GM23338 (cell line): ENCODE data around the gene FLOT1. TPM values are rescaled to one million over a fixed set of nuclear protein-coding genes. Genes with fewer than 3 reads are reported as not detected.
A peak's percentile ranks its signal among the peaks of the same experiment; 100 is the strongest.

ENCODE experiments used
- ATAC-seq: fragments of 200-7000 bp; cut with Tn5 transposase; 3 replicates; pipeline ENCODE4 v1.9.1; 2020
- DNase-seq: peaks from one replicate; pipeline ENCODE4 v3.0.0-alpha.2; 2015; ENCODE audit warnings: low spot score
- H2AFZ ChIP-seq: fragments of 200-600 bp; sonication (generic); 2 replicates; pipeline ENCODE4 v1.8.0; 2016; ENCODE audit warnings: antibody characterized with exemption, mild to moderate bottlenecking, moderate library complexity
- H3F3A ChIP-seq: fragments of 200-600 bp; sonication (generic); replicated peaks from 2 replicates; pipeline ENCODE4 v1.8.0; 2017; ENCODE audit warnings: antibody characterized with exemption, mixed run types, low read depth
- H3K27ac ChIP-seq: fragments of 200-600 bp; sonication (generic); 2 replicates; pipeline ENCODE4 v1.6.1; 2016; ENCODE audit warnings: low read depth
- H3K27me3 ChIP-seq: fragments of 200-600 bp; sonication (generic); 2 replicates; pipeline ENCODE4 v1.8.0; 2016; ENCODE audit warnings: mild to moderate bottlenecking, mixed run types, moderate library complexity; ENCODE audit not compliant: insufficient read depth
- H3K36me3 ChIP-seq: fragments of 200-600 bp; sonication (generic); 2 replicates; pipeline ENCODE4 v1.8.0; 2016; ENCODE audit warnings: mild to moderate bottlenecking; ENCODE audit not compliant: insufficient read depth
- H3K4me1 ChIP-seq: fragments of 200-600 bp; sonication (generic); 2 replicates; pipeline ENCODE4 v1.8.0; 2016; ENCODE audit warnings: mild to moderate bottlenecking, moderate library complexity; ENCODE audit not compliant: insufficient read depth
- H3K4me2 ChIP-seq: fragments of 200-600 bp; sonication (generic); 2 replicates; pipeline ENCODE4 v1.7.1; 2017; ENCODE audit warnings: mixed run types
- H3K4me3 ChIP-seq: fragments of 200-600 bp; sonication (generic); 2 replicates; pipeline ENCODE4 v1.6.1; 2016; ENCODE audit warnings: mixed run types
- H3K79me2 ChIP-seq: fragments of 200-600 bp; sonication (generic); replicated peaks from 2 replicates; pipeline ENCODE4 v1.8.0; 2017; ENCODE audit warnings: mild to moderate bottlenecking; ENCODE audit not compliant: insufficient read depth
- H3K9me2 ChIP-seq: fragments of 200-600 bp; sonication (generic); 2 replicates; pipeline ENCODE4 v1.8.0; 2017; ENCODE audit not compliant: insufficient read depth
- H4K20me1 ChIP-seq: fragments of 200-600 bp; sonication (generic); replicated peaks from 2 replicates; pipeline ENCODE4 v1.8.0; 2017; ENCODE audit warnings: mild to moderate bottlenecking; ENCODE audit not compliant: insufficient read depth
- H3K27ac Mint-ChIP-seq: 2 replicates; pipeline ENCODE4 v1.8.0; 2020; ENCODE audit warnings: inconsistent platforms, mild to moderate bottlenecking, moderate library complexity, mixed read lengths
- H3K27me3 Mint-ChIP-seq: 3 replicates; pipeline ENCODE4 v1.8.0; 2022; ENCODE audit warnings: low read depth, mild to moderate bottlenecking, moderate library complexity, mixed read lengths, inconsistent platforms; ENCODE audit not compliant: insufficient read depth, poor library complexity
- H3K36me3 Mint-ChIP-seq: 3 replicates; pipeline ENCODE4 v1.8.0; 2021; ENCODE audit warnings: low read depth, mild to moderate bottlenecking, inconsistent platforms, moderate library complexity, mixed read lengths
- H3K4me1 Mint-ChIP-seq: 3 replicates; pipeline ENCODE4 v1.8.0; 2020; ENCODE audit warnings: mild to moderate bottlenecking, inconsistent platforms, mixed read lengths
- H3K4me3 Mint-ChIP-seq: 3 replicates; pipeline ENCODE4 v1.8.0; 2021; ENCODE audit warnings: moderate library complexity, mild to moderate bottlenecking, inconsistent platforms, mixed read lengths
- H3K9me3 Mint-ChIP-seq: 3 replicates; pipeline ENCODE4 v1.8.0; 2020; ENCODE audit warnings: moderate library complexity, mild to moderate bottlenecking, inconsistent platforms, mixed read lengths
- CREB1 ChIP-seq: fragments of 250-450 bp; sonication (Bioruptor Pico); IDR thresholded peaks from 2 replicates; pipeline ENCODE4 v1.5.0; 2020; ENCODE audit warnings: low read depth, mild to moderate bottlenecking, moderate library complexity
- EZH2 ChIP-seq: fragments of 200-600 bp; sonication (generic); IDR thresholded peaks from one replicate; pipeline ENCODE4 v1.8.0; 2017; ENCODE audit warnings: antibody characterized with exemption, mild to moderate bottlenecking, low read depth; ENCODE audit not compliant: unreplicated experiment
- JUNB ChIP-seq: IDR thresholded peaks from one replicate; pipeline ENCODE4 v1.6.1; 2016; ENCODE audit warnings: antibody characterized with exemption; ENCODE audit not compliant: unreplicated experiment
- POLR2AphosphoS5 ChIP-seq: IDR thresholded peaks from 2 replicates; pipeline ENCODE4 v1.6.1; 2016; ENCODE audit warnings: antibody characterized with exemption, low read depth
- ZNF114 ChIP-seq: fragments of 250-450 bp; sonication (Bioruptor Pico); IDR thresholded peaks from 2 replicates; pipeline ENCODE4 v1.5.0; 2020; ENCODE audit warnings: mild to moderate bottlenecking, moderate library complexity
- ZNF331 ChIP-seq: fragments of 250-450 bp; sonication (Bioruptor Pico); IDR thresholded peaks from 2 replicates; pipeline ENCODE4 v1.5.0; 2020; ENCODE audit warnings: low read depth, mild to moderate bottlenecking, moderate library complexity
- polyA plus RNA-seq: library from polyadenylated mRNA; unstranded; fragments of >200 nt; fragmentation: Nextera tagmentation; extraction: Ambion mirVana; gene quantifications from 2 replicates; pipeline ENCODE4 v1.2.1, GENCODE V29; 2016
- total RNA-seq: library from RNA; depleted of rRNA; stranded (reverse); fragments of >200 nt; shearing (Covaris generic); gene quantifications from 2 replicates; pipeline ENCODE4 v1.2.3, GENCODE V29; 2014
- TF ChIP-seq, protein P1 (sequence below): IDR thresholded peaks from one replicate; pipeline ENCODE4 v1.6.1; 2018; ENCODE audit warnings: antibody characterized with exemption; ENCODE audit not compliant: unreplicated experiment
- TF ChIP-seq, protein P2 (sequence below): IDR thresholded peaks from 2 replicates; pipeline ENCODE4 v1.6.1; 2016; ENCODE audit warnings: antibody characterized with exemption
- TF ChIP-seq, protein P3 (sequence below): fragments of 250-450 bp; sonication (Bioruptor Pico); IDR thresholded peaks from 2 replicates; pipeline ENCODE4 v1.5.0; 2020; ENCODE audit warnings: mild to moderate bottlenecking, moderate library complexity

FLOT1 gene
- total and polyA plus RNA-seq, 2 experiments from 2014 or later: 72.2 to 94.5 TPM

DNA sequence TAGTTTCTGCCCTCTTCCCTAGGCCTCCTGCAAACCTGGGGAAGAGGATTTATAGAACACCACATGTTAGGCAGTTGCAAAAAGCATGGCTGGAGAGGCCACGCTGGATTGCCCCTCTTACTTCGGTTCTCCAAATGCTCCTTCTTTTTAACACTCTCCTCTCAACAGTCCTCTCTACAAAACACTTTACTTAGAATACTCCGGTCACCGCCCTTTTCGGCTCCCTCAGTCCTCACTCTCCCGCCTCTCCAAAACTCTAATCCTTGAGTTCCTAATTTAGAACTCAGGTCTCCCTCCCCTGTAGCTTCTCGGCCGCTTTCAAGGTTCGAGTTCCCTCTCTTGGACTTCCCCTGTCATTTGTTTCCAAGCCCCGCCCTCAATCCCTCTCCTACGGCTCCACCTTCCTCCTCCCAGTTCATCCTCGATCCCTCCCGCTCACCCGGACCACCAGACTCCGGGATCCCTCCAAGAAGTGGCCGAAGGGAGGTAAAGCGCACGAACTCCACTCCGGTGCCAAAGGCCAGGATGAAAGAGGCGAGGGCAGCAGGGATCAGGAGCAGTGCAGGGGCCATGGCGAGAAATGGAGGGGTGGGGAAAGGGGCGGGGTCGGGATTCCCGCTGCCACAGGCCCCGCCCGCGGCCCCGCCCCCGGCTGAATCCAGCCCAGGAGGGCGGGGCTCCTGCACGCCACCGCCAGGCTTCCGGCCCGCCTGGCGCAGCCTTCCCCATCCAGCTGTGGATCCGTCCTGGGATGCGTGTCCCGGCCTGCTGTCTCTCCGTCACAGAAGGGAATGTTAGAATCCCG is 51.9 kb downstream of the FLOT1 start, which contains the start of gene NRM:
Gene NRM (minus strand): TSS at position 582 of the 805 bp plus-strand sequence. CDS start 10 bp downstream, at position 572.
- H3K9me2 ChIP-seq: no peaks in the 10 kb centered on the region
- peak; percentile 95 for DNase-seq
- peak within 1 kb of the TSS; percentile 80 for H3K27ac Mint-ChIP-seq
- TF ChIP-seq JUNB (no peak), EZH2 (no peak), CREB1 (0 out of 2 replicates have a peak, but pooled peaks have one; percentile 34), ZNF114 (no peak), ZNF331 (CRISPR knock-in tag) (no peak), POLR2AphosphoS5 (peak; percentile 79)
- TF ChIP-seq, protein P1, sequence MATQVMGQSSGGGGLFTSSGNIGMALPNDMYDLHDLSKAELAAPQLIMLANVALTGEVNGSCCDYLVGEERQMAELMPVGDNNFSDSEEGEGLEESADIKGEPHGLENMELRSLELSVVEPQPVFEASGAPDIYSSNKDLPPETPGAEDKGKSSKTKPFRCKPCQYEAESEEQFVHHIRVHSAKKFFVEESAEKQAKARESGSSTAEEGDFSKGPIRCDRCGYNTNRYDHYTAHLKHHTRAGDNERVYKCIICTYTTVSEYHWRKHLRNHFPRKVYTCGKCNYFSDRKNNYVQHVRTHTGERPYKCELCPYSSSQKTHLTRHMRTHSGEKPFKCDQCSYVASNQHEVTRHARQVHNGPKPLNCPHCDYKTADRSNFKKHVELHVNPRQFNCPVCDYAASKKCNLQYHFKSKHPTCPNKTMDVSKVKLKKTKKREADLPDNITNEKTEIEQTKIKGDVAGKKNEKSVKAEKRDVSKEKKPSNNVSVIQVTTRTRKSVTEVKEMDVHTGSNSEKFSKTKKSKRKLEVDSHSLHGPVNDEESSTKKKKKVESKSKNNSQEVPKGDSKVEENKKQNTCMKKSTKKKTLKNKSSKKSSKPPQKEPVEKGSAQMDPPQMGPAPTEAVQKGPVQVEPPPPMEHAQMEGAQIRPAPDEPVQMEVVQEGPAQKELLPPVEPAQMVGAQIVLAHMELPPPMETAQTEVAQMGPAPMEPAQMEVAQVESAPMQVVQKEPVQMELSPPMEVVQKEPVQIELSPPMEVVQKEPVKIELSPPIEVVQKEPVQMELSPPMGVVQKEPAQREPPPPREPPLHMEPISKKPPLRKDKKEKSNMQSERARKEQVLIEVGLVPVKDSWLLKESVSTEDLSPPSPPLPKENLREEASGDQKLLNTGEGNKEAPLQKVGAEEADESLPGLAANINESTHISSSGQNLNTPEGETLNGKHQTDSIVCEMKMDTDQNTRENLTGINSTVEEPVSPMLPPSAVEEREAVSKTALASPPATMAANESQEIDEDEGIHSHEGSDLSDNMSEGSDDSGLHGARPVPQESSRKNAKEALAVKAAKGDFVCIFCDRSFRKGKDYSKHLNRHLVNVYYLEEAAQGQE: no peak
- TF ChIP-seq, protein P2, sequence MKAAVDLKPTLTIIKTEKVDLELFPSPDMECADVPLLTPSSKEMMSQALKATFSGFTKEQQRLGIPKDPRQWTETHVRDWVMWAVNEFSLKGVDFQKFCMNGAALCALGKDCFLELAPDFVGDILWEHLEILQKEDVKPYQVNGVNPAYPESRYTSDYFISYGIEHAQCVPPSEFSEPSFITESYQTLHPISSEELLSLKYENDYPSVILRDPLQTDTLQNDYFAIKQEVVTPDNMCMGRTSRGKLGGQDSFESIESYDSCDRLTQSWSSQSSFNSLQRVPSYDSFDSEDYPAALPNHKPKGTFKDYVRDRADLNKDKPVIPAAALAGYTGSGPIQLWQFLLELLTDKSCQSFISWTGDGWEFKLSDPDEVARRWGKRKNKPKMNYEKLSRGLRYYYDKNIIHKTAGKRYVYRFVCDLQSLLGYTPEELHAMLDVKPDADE: no peak
- TF ChIP-seq, protein P3, sequence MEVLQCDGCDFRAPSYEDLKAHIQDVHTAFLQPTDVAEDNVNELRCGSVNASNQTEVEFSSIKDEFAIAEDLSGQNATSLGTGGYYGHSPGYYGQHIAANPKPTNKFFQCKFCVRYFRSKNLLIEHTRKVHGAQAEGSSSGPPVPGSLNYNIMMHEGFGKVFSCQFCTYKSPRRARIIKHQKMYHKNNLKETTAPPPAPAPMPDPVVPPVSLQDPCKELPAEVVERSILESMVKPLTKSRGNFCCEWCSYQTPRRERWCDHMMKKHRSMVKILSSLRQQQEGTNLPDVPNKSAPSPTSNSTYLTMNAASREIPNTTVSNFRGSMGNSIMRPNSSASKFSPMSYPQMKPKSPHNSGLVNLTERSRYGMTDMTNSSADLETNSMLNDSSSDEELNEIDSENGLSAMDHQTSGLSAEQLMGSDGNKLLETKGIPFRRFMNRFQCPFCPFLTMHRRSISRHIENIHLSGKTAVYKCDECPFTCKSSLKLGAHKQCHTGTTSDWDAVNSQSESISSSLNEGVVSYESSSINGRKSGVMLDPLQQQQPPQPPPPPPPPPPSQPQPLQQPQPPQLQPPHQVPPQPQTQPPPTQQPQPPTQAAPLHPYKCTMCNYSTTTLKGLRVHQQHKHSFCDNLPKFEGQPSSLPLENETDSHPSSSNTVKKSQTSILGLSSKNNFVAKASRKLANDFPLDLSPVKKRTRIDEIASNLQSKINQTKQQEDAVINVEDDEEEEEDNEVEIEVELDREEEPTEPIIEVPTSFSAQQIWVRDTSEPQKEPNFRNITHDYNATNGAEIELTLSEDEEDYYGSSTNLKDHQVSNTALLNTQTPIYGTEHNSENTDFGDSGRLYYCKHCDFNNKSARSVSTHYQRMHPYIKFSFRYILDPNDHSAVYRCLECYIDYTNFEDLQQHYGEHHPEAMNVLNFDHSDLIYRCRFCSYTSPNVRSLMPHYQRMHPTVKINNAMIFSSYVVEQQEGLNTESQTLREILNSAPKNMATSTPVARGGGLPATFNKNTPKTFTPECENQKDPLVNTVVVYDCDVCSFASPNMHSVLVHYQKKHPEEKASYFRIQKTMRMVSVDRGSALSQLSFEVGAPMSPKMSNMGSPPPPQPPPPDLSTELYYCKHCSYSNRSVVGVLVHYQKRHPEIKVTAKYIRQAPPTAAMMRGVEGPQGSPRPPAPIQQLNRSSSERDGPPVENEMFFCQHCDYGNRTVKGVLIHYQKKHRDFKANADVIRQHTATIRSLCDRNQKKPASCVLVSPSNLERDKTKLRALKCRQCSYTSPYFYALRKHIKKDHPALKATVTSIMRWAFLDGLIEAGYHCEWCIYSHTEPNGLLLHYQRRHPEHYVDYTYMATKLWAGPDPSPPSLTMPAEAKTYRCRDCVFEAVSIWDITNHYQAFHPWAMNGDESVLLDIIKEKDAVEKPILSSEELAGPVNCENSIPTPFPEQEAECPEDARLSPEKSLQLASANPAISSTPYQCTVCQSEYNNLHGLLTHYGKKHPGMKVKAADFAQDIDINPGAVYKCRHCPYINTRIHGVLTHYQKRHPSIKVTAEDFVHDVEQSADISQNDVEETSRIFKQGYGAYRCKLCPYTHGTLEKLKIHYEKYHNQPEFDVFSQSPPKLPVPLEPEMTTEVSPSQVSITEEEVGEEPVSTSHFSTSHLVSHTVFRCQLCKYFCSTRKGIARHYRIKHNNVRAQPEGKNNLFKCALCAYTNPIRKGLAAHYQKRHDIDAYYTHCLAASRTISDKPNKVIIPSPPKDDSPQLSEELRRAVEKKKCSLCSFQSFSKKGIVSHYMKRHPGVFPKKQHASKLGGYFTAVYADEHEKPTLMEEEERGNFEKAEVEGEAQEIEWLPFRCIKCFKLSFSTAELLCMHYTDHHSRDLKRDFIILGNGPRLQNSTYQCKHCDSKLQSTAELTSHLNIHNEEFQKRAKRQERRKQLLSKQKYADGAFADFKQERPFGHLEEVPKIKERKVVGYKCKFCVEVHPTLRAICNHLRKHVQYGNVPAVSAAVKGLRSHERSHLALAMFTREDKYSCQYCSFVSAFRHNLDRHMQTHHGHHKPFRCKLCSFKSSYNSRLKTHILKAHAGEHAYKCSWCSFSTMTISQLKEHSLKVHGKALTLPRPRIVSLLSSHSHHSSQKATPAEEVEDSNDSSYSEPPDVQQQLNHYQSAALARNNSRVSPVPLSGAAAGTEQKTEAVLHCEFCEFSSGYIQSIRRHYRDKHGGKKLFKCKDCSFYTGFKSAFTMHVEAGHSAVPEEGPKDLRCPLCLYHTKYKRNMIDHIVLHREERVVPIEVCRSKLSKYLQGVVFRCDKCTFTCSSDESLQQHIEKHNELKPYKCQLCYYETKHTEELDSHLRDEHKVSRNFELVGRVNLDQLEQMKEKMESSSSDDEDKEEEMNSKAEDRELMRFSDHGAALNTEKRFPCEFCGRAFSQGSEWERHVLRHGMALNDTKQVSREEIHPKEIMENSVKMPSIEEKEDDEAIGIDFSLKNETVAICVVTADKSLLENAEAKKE (CRISPR knock-in tag): no peak
- peak within 1 kb of the TSS; percentile 99; the same call in 1 of the 2 replicates for H2AFZ ChIP-seq
- H3F3A ChIP-seq: peaks cover 12% of the 10 kb centered on the region
- H3K4me2 ChIP-seq: peak within 1 kb of the TSS; percentile 81
- H3K79me2 ChIP-seq: peaks cover under 1% of the 10 kb centered on the region; the same call in 1 of the 2 replicates
- peaks cover 30% of the 10 kb centered on the region for H3K27me3 Mint-ChIP-seq
- no peaks in the 10 kb centered on the region for H4K20me1 ChIP-seq
- peak within 1 kb of the TSS; percentile 94 for H3K4me3 ChIP-seq
- peaks cover 12% of the 10 kb centered on the region for H3K36me3 Mint-ChIP-seq
- H3K27ac ChIP-seq: peak within 1 kb of the TSS; percentile 90
- H3K4me1 ChIP-seq: peaks cover 26% of the 10 kb centered on the region
- peaks cover 41% of the 10 kb centered on the region for H3K4me1 Mint-ChIP-seq
- no peaks in the 10 kb centered on the region for H3K9me3 Mint-ChIP-seq
- no peaks in the 10 kb centered on the region for H3K36me3 ChIP-seq
- 0 out of 2 replicates have a peak, but pooled peaks cover 5% of the 10 kb centered on the region for H3K27me3 ChIP-seq
- ATAC-seq: peak; percentile 46
- H3K4me3 Mint-ChIP-seq: peak within 1 kb of the TSS; percentile 88
